ENCODE results near the gene HIVEP3.

HIVEP3 gene

DNA sequence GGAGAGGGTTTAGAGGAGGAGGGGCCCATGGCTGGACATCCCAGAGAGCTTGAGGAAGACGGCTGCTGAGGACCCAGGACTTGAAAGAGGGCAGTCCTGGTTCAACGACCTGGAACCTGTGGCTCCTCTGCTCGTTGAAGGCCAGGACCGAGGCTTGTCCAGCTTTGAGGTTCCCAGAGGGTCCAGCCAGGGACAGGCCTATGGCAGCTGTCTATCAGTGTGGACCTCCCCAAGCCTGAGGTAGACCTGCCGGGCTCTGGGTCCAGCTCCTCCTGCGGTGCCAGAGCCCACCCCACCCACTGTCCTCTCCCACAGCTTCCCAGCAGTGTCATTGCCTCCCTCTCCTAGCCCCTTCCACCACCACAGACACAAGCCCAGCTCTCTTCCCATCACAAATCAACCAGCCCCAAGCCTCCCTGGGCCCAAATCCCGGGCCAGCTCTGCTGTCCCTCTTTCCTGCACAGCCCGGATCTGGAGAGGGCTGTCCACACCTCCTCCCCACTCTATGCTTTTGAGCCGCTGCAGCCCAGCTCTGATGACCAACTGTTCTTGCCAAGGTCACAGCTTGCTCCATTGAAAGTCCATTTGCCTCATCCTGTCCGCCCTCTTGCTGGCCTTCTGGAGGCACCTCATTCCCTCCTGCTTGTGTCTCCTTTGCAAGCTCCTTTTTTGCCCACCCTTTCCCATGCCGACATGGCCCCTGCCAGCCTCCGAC lies 385.5 kb downstream of the HIVEP3 start:
- Histone ChIP-seq H3K36me3 (ENCODE audit: control insufficient read depth in 2 of 2, insufficient read depth in 1 of 2, low read length in 2 of 2) (no peaks in the 10 kb centered on the region), H3K4me3 (ENCODE audit: low read depth, low read length) (no peak overlapping the region), H3K9me3 (ENCODE audit: control insufficient read depth, insufficient read depth, low read depth, low read length) (no peaks in the 10 kb centered on the region), H3K4me1 (ENCODE audit: control insufficient read depth, insufficient read depth, low read length) (peaks cover 12% of the 10 kb centered on the region), H3K27ac (ENCODE audit: extremely low read depth, low read depth, low read length) (no peak overlapping the region)
- TF ChIP-seq ZNF19 (tag by site-specific recombination; IDR thresholded peaks at IDR 0.05; ENCODE audit: low read depth): no peak
- TF ChIP-seq ZNF529 (tag by site-specific recombination; IDR thresholded peaks at IDR 0.05; ENCODE audit: insufficient replicate concordance): no peak
- no peak for TF ChIP-seq ZNF555 (tag by site-specific recombination; conservative IDR thresholded peaks at IDR 0.05)
- TF ChIP-seq ZNF324 (tag by site-specific recombination; IDR thresholded peaks at IDR 0.05): no peak
- TF ChIP-seq ZNF777 (tag by site-specific recombination; IDR thresholded peaks at IDR 0.05; ENCODE audit: borderline replicate concordance): no peak
- no peak for TF ChIP-seq ZBTB48 (tag by site-specific recombination; IDR thresholded peaks at IDR 0.05)
- no peak for TF ChIP-seq MZF1 (tag by site-specific recombination; IDR thresholded peaks at IDR 0.05; ENCODE audit: borderline replicate concordance)
- TF ChIP-seq, protein P1, sequence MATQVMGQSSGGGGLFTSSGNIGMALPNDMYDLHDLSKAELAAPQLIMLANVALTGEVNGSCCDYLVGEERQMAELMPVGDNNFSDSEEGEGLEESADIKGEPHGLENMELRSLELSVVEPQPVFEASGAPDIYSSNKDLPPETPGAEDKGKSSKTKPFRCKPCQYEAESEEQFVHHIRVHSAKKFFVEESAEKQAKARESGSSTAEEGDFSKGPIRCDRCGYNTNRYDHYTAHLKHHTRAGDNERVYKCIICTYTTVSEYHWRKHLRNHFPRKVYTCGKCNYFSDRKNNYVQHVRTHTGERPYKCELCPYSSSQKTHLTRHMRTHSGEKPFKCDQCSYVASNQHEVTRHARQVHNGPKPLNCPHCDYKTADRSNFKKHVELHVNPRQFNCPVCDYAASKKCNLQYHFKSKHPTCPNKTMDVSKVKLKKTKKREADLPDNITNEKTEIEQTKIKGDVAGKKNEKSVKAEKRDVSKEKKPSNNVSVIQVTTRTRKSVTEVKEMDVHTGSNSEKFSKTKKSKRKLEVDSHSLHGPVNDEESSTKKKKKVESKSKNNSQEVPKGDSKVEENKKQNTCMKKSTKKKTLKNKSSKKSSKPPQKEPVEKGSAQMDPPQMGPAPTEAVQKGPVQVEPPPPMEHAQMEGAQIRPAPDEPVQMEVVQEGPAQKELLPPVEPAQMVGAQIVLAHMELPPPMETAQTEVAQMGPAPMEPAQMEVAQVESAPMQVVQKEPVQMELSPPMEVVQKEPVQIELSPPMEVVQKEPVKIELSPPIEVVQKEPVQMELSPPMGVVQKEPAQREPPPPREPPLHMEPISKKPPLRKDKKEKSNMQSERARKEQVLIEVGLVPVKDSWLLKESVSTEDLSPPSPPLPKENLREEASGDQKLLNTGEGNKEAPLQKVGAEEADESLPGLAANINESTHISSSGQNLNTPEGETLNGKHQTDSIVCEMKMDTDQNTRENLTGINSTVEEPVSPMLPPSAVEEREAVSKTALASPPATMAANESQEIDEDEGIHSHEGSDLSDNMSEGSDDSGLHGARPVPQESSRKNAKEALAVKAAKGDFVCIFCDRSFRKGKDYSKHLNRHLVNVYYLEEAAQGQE (tag by site-specific recombination; IDR thresholded peaks at IDR 0.05): no peak
- no peak for TF ChIP-seq OVOL3 (tag by site-specific recombination; IDR thresholded peaks at IDR 0.05)
- no peak for TF ChIP-seq ZNF248 (tag by site-specific recombination; IDR thresholded peaks at IDR 0.05)
- no peak for TF ChIP-seq ZNF837 (tag by site-specific recombination; IDR thresholded peaks at IDR 0.05)
- no peak for TF ChIP-seq ZNF670 (tag by site-specific recombination; IDR thresholded peaks at IDR 0.05; ENCODE audit: low read depth)
- TF ChIP-seq, protein P2, sequence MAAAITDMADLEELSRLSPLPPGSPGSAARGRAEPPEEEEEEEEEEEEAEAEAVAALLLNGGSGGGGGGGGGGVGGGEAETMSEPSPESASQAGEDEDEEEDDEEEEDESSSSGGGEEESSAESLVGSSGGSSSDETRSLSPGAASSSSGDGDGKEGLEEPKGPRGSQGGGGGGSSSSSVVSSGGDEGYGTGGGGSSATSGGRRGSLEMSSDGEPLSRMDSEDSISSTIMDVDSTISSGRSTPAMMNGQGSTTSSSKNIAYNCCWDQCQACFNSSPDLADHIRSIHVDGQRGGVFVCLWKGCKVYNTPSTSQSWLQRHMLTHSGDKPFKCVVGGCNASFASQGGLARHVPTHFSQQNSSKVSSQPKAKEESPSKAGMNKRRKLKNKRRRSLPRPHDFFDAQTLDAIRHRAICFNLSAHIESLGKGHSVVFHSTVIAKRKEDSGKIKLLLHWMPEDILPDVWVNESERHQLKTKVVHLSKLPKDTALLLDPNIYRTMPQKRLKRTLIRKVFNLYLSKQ (tag by site-specific recombination; IDR thresholded peaks at IDR 0.05; ENCODE audit: borderline replicate concordance): no peak
- TF ChIP-seq, protein P3, sequence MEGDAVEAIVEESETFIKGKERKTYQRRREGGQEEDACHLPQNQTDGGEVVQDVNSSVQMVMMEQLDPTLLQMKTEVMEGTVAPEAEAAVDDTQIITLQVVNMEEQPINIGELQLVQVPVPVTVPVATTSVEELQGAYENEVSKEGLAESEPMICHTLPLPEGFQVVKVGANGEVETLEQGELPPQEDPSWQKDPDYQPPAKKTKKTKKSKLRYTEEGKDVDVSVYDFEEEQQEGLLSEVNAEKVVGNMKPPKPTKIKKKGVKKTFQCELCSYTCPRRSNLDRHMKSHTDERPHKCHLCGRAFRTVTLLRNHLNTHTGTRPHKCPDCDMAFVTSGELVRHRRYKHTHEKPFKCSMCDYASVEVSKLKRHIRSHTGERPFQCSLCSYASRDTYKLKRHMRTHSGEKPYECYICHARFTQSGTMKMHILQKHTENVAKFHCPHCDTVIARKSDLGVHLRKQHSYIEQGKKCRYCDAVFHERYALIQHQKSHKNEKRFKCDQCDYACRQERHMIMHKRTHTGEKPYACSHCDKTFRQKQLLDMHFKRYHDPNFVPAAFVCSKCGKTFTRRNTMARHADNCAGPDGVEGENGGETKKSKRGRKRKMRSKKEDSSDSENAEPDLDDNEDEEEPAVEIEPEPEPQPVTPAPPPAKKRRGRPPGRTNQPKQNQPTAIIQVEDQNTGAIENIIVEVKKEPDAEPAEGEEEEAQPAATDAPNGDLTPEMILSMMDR (tag by site-specific recombination; IDR thresholded peaks at IDR 0.05): no peak
- TF ChIP-seq ZNF202 (tag by site-specific recombination; IDR thresholded peaks at IDR 0.05; ENCODE audit: borderline replicate concordance): no peak
- no peak for TF ChIP-seq ZBTB7A (tag by site-specific recombination; IDR thresholded peaks at IDR 0.05; ENCODE audit: low read depth)
- TF ChIP-seq, protein P4, sequence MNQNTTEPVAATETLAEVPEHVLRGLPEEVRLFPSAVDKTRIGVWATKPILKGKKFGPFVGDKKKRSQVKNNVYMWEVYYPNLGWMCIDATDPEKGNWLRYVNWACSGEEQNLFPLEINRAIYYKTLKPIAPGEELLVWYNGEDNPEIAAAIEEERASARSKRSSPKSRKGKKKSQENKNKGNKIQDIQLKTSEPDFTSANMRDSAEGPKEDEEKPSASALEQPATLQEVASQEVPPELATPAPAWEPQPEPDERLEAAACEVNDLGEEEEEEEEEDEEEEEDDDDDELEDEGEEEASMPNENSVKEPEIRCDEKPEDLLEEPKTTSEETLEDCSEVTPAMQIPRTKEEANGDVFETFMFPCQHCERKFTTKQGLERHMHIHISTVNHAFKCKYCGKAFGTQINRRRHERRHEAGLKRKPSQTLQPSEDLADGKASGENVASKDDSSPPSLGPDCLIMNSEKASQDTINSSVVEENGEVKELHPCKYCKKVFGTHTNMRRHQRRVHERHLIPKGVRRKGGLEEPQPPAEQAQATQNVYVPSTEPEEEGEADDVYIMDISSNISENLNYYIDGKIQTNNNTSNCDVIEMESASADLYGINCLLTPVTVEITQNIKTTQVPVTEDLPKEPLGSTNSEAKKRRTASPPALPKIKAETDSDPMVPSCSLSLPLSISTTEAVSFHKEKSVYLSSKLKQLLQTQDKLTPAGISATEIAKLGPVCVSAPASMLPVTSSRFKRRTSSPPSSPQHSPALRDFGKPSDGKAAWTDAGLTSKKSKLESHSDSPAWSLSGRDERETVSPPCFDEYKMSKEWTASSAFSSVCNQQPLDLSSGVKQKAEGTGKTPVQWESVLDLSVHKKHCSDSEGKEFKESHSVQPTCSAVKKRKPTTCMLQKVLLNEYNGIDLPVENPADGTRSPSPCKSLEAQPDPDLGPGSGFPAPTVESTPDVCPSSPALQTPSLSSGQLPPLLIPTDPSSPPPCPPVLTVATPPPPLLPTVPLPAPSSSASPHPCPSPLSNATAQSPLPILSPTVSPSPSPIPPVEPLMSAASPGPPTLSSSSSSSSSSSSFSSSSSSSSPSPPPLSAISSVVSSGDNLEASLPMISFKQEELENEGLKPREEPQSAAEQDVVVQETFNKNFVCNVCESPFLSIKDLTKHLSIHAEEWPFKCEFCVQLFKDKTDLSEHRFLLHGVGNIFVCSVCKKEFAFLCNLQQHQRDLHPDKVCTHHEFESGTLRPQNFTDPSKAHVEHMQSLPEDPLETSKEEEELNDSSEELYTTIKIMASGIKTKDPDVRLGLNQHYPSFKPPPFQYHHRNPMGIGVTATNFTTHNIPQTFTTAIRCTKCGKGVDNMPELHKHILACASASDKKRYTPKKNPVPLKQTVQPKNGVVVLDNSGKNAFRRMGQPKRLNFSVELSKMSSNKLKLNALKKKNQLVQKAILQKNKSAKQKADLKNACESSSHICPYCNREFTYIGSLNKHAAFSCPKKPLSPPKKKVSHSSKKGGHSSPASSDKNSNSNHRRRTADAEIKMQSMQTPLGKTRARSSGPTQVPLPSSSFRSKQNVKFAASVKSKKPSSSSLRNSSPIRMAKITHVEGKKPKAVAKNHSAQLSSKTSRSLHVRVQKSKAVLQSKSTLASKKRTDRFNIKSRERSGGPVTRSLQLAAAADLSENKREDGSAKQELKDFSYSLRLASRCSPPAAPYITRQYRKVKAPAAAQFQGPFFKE (tag by site-specific recombination; IDR thresholded peaks at IDR 0.05; ENCODE audit: borderline replicate concordance): no peak
- ChIA-PET CTCF (interaction anchor here (1.8 kb wide), 1 partner anchor 18 kb away, joined by 8 read pairs; no protein-coding TSS in a partner anchor), POLR2A (no interaction called here)

Data from HEK293 (cell line).